CD8-positive, alpha-beta memory T cell (primary cell): ENCODE measurements around the gene ZDHHC14. TPM values are rescaled to one million over a fixed set of nuclear protein-coding genes. Genes with fewer than 3 reads are reported as not detected.

Experiments used
- CTCF ChIA-PET: fragments of 350-600 bp; sonication (Branson Sonifier 250); formaldehyde crosslinking; loops from one replicate; lab custom pipeline; 2021; ENCODE audit warnings: antibody characterized with exemption; lab: Charles Lee
- POLR2A ChIA-PET: fragments of 350-600 bp; sonication (Branson Sonifier 250); formaldehyde crosslinking; loops from one replicate; lab custom pipeline; 2021; ENCODE audit warnings: antibody characterized with exemption; lab: Charles Lee
- DNase-seq, 5 donors: peaks; one replicate each; pipeline versions ENCODE4 v3.0.0 to v3.0.0-alpha.2; 2020 to 2022; ENCODE audit warnings: mixed read lengths in 1 of 5
- H3K27ac ChIP-seq: one replicate; pipeline ENCODE4 v1.7.0; 2013; ENCODE audit warnings: low read depth, mild to moderate bottlenecking, low read length, moderate library complexity
- H3K27me3 ChIP-seq: 2 replicates; pipeline ENCODE4 v1.7.0; 2013; ENCODE audit warnings: low read length, mild to moderate bottlenecking; ENCODE audit not compliant: insufficient read depth, poor library complexity, severe bottlenecking
- H3K36me3 ChIP-seq: 2 replicates; pipeline ENCODE4 v1.7.0; 2013; ENCODE audit warnings: mild to moderate bottlenecking, low read length, moderate library complexity; ENCODE audit not compliant: insufficient read depth
- H3K4me1 ChIP-seq: 2 replicates; pipeline ENCODE4 v1.7.0; 2013; ENCODE audit warnings: mild to moderate bottlenecking, low read length, moderate library complexity; ENCODE audit not compliant: insufficient read depth
- H3K4me3 ChIP-seq: 2 replicates; pipeline ENCODE4 v1.7.0; 2013; ENCODE audit warnings: mild to moderate bottlenecking, low read length
- H3K9me3 ChIP-seq: 2 replicates; pipeline ENCODE4 v1.7.0; 2013; ENCODE audit warnings: mild to moderate bottlenecking, low read length
- H3K27ac Mint-ChIP-seq, 8 donors: one replicate each; pipeline ENCODE4 v1.8.0; 2020 to 2021; ENCODE audit warnings: mixed read lengths in 8 of 8, mild to moderate bottlenecking in 6 of 8, inconsistent platforms in 3 of 8, moderate library complexity in 3 of 8
- H3K27me3 Mint-ChIP-seq, 2 donors: one replicate each; pipeline ENCODE4 v1.8.0; 2020 to 2021; ENCODE audit warnings: mixed read lengths in 2 of 2, mild to moderate bottlenecking in 1 of 2, moderate library complexity in 1 of 2
- H3K36me3 Mint-ChIP-seq, 3 donors: one replicate each; pipeline ENCODE4 v1.8.0; 2020 to 2021; ENCODE audit warnings: mixed read lengths in 3 of 3, inconsistent platforms in 1 of 3, mild to moderate bottlenecking in 1 of 3
- H3K4me1 Mint-ChIP-seq, 3 donors: one replicate each; pipeline ENCODE4 v1.8.0; 2020 to 2021; ENCODE audit warnings: mixed read lengths in 3 of 3, inconsistent platforms in 1 of 3, mild to moderate bottlenecking in 1 of 3
- H3K4me3 Mint-ChIP-seq, 7 donors: one replicate each; pipeline ENCODE4 v1.8.0; 2020 to 2021; ENCODE audit warnings: mixed read lengths in 7 of 7, mild to moderate bottlenecking in 6 of 7, moderate library complexity in 4 of 7, inconsistent platforms in 2 of 7
- H3K9me3 Mint-ChIP-seq, 5 donors: one replicate each; pipeline ENCODE4 v1.8.0; 2020 to 2022; ENCODE audit warnings: mixed read lengths in 5 of 5, mild to moderate bottlenecking in 3 of 5, moderate library complexity in 2 of 5, inconsistent platforms in 1 of 5
- polyA plus RNA-seq: library from polyadenylated mRNA; unstranded; fragments of 300-500 nt; fragmentation: Illumina TruSeq; gene quantifications from one replicate; pipeline ENCODE4 v1.2.3, GENCODE V29; 2021
- total RNA-seq, 2 experiments: library from RNA; stranded (reverse); gene quantifications; one replicate each; pipeline ENCODE4 v1.2.3, GENCODE V29; 2021

The ZDHHC14 gene
- total and polyA plus RNA-seq, 3 experiments from 2014 or later: 4.2 to 8.1 (median 6.3) TPM

GRCh38 chr6:157410045-157410444 is 29.1 kb downstream of the ZDHHC14 start:
- Mint-ChIP-seq H3K9me3 (no peaks in the 10 kb centered on the region), H3K27me3 (peaks cover 0 to 2% of the 10 kb centered on the region in 2 donors), H3K4me3 (no peak overlapping the region), H3K36me3 (peaks cover 0 to 4% (median 3%) of the 10 kb centered on the region in 3 donors), H3K4me1 (no peaks in the 10 kb centered on the region), H3K27ac (no peak overlapping the region)
- no peak for DNase-seq
- POLR2A ChIA-PET: no interaction called here
- no peaks in the 10 kb centered on the region for H3K4me1 ChIP-seq
- H3K27me3 ChIP-seq: no peaks in the 10 kb centered on the region
- H3K36me3 ChIP-seq: no peaks in the 10 kb centered on the region
- H3K9me3 ChIP-seq: no peaks in the 10 kb centered on the region
- no peak overlapping the region for H3K4me3 ChIP-seq
- CTCF ChIA-PET: no interaction called here
- H3K27ac ChIP-seq: no peak overlapping the region

DNA sequence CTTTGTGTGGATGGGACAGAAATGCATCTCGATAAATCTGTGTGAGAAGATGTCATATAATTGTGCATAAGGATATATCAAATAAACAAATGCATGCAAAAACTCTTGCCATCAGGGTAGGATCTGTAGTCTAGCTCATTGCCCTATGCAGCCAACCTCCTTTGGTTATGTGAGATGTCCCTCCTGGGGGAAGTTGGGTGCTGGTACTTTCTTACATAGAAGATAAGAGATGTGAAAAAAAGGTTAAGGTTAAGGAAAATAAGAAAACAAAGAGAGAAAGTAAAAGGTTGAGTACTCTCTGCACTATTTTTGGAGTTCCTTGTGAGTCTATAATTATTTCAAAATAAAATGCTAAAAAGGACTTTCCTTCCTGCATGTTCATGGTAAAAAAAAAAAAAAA is 30.4 kb downstream of the ZDHHC14 start:
- POLR2A ChIA-PET: no interaction called here
- H3K4me3 ChIP-seq: no peak overlapping the region
- no peaks in the 10 kb centered on the region for H3K9me3 Mint-ChIP-seq
- peak overlapping the region in 2 of 8 donors; percentile 21 to 34 for H3K27ac Mint-ChIP-seq
- no peak overlapping the region for H3K27ac ChIP-seq
- DNase-seq: no peak
- CTCF ChIA-PET: no interaction called here
- H3K27me3 ChIP-seq: no peaks in the 10 kb centered on the region
- peaks cover 0 to 2% of the 10 kb centered on the region in 2 donors for H3K27me3 Mint-ChIP-seq
- H3K4me1 ChIP-seq: no peaks in the 10 kb centered on the region
- no peaks in the 10 kb centered on the region for H3K4me1 Mint-ChIP-seq
- H3K9me3 ChIP-seq: no peaks in the 10 kb centered on the region
- no peak overlapping the region for H3K4me3 Mint-ChIP-seq
- no peaks in the 10 kb centered on the region for H3K36me3 ChIP-seq
- H3K36me3 Mint-ChIP-seq: peaks cover 0 to 4% (median 3%) of the 10 kb centered on the region in 3 donors

- CTCF ChIA-PET: no interaction called here
- no peaks in the 10 kb centered on the region for H3K36me3 ChIP-seq
- Mint-ChIP-seq H3K27ac (no peak overlapping the region), H3K27me3 (peaks cover 0 to 2% of the 10 kb centered on the region in 2 donors), H3K4me1 (no peaks in the 10 kb centered on the region), H3K36me3 (peaks cover 0 to 4% (median 3%) of the 10 kb centered on the region in 3 donors), H3K4me3 (no peak overlapping the region), H3K9me3 (no peaks in the 10 kb centered on the region)
- DNase-seq: no peak
- POLR2A ChIA-PET: no interaction called here
- H3K9me3 ChIP-seq: no peaks in the 10 kb centered on the region
- H3K27me3 ChIP-seq: no peaks in the 10 kb centered on the region
- H3K4me3 ChIP-seq: no peak overlapping the region
- no peak overlapping the region for H3K27ac ChIP-seq
- no peaks in the 10 kb centered on the region for H3K4me1 ChIP-seq
Measured at GRCh38 chr6:157412791-157413190, 31.8 kb downstream of the ZDHHC14 start.

DNA sequence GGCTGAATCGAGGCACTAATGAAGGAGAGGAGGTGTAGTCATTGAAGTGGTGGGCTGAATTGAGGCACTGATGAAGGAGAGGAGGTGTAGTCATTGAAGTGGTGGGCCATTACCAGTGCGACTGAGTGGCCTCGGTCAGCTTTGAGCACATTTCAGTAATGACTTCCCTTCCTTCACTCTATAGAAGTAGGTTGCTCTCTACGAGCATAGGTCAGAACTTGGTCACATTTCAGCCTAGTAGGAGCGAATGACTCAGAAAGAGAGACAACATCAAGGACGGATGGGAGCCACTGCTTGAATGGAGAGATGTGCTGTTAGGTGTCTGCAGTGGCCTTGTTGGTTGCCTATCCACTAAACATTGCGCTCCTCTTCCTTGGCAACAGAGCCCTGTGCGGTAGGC is 39.5 kb downstream of the ZDHHC14 start:
- POLR2A ChIA-PET: no interaction called here
- CTCF ChIA-PET: no interaction called here
- H3K27ac Mint-ChIP-seq: no peak overlapping the region

DNA sequence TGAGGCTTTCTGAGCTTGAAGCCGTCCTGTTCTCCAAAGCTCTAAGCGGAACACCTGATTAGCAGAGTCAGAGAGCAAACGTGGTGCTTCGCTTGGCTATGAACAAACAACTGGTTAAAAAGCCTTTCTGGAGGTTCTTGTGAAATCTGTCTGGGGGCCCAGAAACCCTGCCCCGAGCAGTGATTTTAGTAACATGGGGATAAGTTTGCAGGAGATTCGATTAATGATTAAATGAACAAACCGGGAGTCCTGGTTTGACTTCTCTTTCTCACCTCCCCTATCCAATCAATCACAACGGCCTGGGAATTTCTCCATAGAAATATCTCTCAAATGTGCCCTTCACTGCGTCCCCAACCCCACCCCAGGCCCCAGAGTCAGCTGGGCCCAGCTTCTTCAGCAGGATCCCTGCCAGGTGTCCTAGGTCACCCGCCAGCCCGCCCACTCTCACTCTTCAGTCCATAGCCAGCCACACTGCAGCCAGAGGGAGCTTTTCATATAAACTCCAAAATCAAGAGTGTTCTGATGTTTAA is 43.6 kb downstream of the ZDHHC14 start:
- Histone ChIP-seq H3K27ac (no peak overlapping the region), H3K36me3 (no peaks in the 10 kb centered on the region), H3K4me3 (no peak overlapping the region), H3K4me1 (no peaks in the 10 kb centered on the region), H3K9me3 (no peaks in the 10 kb centered on the region), H3K27me3 (no peaks in the 10 kb centered on the region)
- peaks cover 0 to 1% (median 0%) of the 10 kb centered on the region in 5 donors for H3K9me3 Mint-ChIP-seq
- ChIA-PET CTCF (interaction anchor here (1.3 kb wide), 1 partner anchor 10 kb away, joined by 3 read pairs; no protein-coding TSS in a partner anchor), POLR2A (no interaction called here)
- H3K4me3 Mint-ChIP-seq: no peak overlapping the region
- H3K27ac Mint-ChIP-seq: no peak overlapping the region
- DNase-seq: no peak
- H3K27me3 Mint-ChIP-seq: peaks cover 0 to 1% of the 10 kb centered on the region in 2 donors
- peaks cover 0 to 1% (median 0%) of the 10 kb centered on the region in 3 donors for H3K4me1 Mint-ChIP-seq
- no peaks in the 10 kb centered on the region for H3K36me3 Mint-ChIP-seq

More for the DNA sequence above, 39.5 kb downstream of the ZDHHC14 start:
- Histone ChIP-seq H3K9me3 (no peaks in the 10 kb centered on the region), H3K36me3 (no peaks in the 10 kb centered on the region), H3K27ac (no peak overlapping the region), H3K27me3 (no peaks in the 10 kb centered on the region), H3K4me3 (no peak overlapping the region), H3K4me1 (no peaks in the 10 kb centered on the region)
- no peaks in the 10 kb centered on the region for H3K27me3 Mint-ChIP-seq
- DNase-seq: no peak
- peaks cover 0 to 4% (median 0%) of the 10 kb centered on the region in 5 donors for H3K9me3 Mint-ChIP-seq
- peaks cover 0 to 4% (median 0%) of the 10 kb centered on the region in 3 donors for H3K36me3 Mint-ChIP-seq
- no peak overlapping the region for H3K4me3 Mint-ChIP-seq
- no peaks in the 10 kb centered on the region for H3K4me1 Mint-ChIP-seq

DNA sequence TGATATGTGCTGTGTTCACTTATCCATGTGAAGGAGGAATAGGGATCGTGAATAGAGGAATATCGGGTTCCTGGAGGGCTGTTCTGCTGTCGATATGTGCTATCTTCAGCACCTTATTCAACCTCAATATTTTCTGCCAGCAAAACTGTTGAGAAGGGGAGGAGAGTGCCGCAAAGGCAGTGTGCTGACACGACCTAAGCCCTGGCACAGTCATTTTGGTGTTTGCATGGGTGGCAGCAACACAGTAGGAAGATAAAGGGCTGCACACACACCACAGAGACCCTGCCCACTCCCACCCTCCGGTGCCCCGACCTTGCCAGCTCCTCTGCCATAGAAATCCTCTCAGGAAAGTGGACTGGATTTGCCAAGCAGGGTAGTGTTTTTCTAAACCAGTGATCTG is 47.0 kb downstream of the ZDHHC14 start:
- H3K27ac ChIP-seq: no peak overlapping the region
- H3K4me1 Mint-ChIP-seq: peaks cover 0 to 5% (median 0%) of the 10 kb centered on the region in 3 donors
- no peaks in the 10 kb centered on the region for H3K4me1 ChIP-seq
- peaks cover 0 to 2% (median 0%) of the 10 kb centered on the region in 3 donors for H3K36me3 Mint-ChIP-seq
- H3K27me3 ChIP-seq: no peaks in the 10 kb centered on the region
- ChIA-PET POLR2A (no interaction called here), CTCF (no interaction called here)
- no peak overlapping the region for H3K4me3 ChIP-seq
- H3K9me3 ChIP-seq: no peaks in the 10 kb centered on the region
- no peaks in the 10 kb centered on the region for H3K9me3 Mint-ChIP-seq
- no peak overlapping the region for H3K27ac Mint-ChIP-seq
- no peak overlapping the region for H3K4me3 Mint-ChIP-seq
- H3K27me3 Mint-ChIP-seq: peaks cover 0 to 1% of the 10 kb centered on the region in 2 donors
- no peak for DNase-seq
- H3K36me3 ChIP-seq: no peaks in the 10 kb centered on the region

GRCh38 chr6:157428427-157429202 is 47.6 kb downstream of the ZDHHC14 start:
- no peaks in the 10 kb centered on the region for H3K9me3 Mint-ChIP-seq
- Histone ChIP-seq H3K4me1 (no peaks in the 10 kb centered on the region), H3K36me3 (no peaks in the 10 kb centered on the region), H3K4me3 (no peak overlapping the region), H3K9me3 (no peaks in the 10 kb centered on the region), H3K27me3 (no peaks in the 10 kb centered on the region), H3K27ac (no peak overlapping the region)
- peak overlapping the region in 1 of 8 donors; percentile 1 for H3K27ac Mint-ChIP-seq
- no peak overlapping the region for H3K4me3 Mint-ChIP-seq
- ChIA-PET CTCF (no interaction called here), POLR2A (no interaction called here)
- DNase-seq: no peak
- H3K36me3 Mint-ChIP-seq: peaks cover 0 to 2% (median 0%) of the 10 kb centered on the region in 3 donors
- peaks cover 0 to 5% (median 0%) of the 10 kb centered on the region in 3 donors for H3K4me1 Mint-ChIP-seq
- H3K27me3 Mint-ChIP-seq: peaks cover 0 to 1% of the 10 kb centered on the region in 2 donors

GRCh38 chr6:157429248-157429647 is 48.3 kb downstream of the ZDHHC14 start:
- Mint-ChIP-seq H3K4me1 (peaks cover 0 to 5% (median 0%) of the 10 kb centered on the region in 3 donors), H3K27me3 (peaks cover 0 to 1% of the 10 kb centered on the region in 2 donors), H3K27ac (peak overlapping the region in 1 of 8 donors; percentile 1), H3K9me3 (no peaks in the 10 kb centered on the region), H3K36me3 (peaks cover 0 to 2% (median 0%) of the 10 kb centered on the region in 3 donors), H3K4me3 (no peak overlapping the region)
- Histone ChIP-seq H3K36me3 (no peaks in the 10 kb centered on the region), H3K4me3 (no peak overlapping the region), H3K27ac (no peak overlapping the region), H3K9me3 (no peaks in the 10 kb centered on the region), H3K4me1 (no peaks in the 10 kb centered on the region), H3K27me3 (no peaks in the 10 kb centered on the region)
- POLR2A ChIA-PET: no interaction called here
- CTCF ChIA-PET: no interaction called here
- DNase-seq: no peak
